LNCaP clone FGC (cell line): Measurements from ENCODE around the gene UBP1.
"Not testable (repeated sequence)": the region's sequence is repeated elsewhere in the genome, so short reads cannot be mapped to it uniquely, and the experiment has no call there.

Experiments
- DNase-seq: peaks from one replicate; pipeline ENCODE4 v3.0.0-alpha.2; 2011; ENCODE audit warnings: low read depth
- H3K4me3 ChIP-seq: 2 replicates; pipeline ENCODE4 v1.5.1; 2011; ENCODE audit warnings: mild to moderate bottlenecking, low read depth, low read length, control low read depth
- TF ChIP-seq, protein P1 (sequence below): IDR thresholded peaks from 2 replicates; pipeline ENCODE4 v1.5.1; 2012; ENCODE audit warnings: mild to moderate bottlenecking; ENCODE audit not compliant: control insufficient read depth, insufficient read depth; ENCODE audit errors: extremely low read depth

The UBP1 gene

DNA sequence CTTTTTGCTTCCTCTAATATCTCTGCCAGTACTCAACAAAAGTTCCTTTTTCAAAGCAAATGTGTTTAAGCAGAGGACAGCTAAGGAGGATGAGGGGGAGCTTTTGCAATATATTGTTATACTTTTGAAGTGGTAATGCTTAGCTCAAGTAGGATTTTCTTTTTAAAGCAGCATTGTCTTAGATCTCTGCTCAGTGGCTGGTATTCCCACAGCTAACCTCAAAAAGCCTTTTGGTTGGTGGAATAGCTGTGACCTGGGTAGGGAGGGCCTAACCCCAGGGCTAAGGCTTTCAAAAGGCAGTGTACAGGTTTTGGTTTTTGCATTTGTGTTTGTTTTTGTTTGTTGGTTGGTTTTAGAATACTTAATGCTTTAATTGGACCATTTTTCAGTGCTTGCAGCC lies 76.1 kb downstream of the UBP1 start:
- TF ChIP-seq, protein P1, sequence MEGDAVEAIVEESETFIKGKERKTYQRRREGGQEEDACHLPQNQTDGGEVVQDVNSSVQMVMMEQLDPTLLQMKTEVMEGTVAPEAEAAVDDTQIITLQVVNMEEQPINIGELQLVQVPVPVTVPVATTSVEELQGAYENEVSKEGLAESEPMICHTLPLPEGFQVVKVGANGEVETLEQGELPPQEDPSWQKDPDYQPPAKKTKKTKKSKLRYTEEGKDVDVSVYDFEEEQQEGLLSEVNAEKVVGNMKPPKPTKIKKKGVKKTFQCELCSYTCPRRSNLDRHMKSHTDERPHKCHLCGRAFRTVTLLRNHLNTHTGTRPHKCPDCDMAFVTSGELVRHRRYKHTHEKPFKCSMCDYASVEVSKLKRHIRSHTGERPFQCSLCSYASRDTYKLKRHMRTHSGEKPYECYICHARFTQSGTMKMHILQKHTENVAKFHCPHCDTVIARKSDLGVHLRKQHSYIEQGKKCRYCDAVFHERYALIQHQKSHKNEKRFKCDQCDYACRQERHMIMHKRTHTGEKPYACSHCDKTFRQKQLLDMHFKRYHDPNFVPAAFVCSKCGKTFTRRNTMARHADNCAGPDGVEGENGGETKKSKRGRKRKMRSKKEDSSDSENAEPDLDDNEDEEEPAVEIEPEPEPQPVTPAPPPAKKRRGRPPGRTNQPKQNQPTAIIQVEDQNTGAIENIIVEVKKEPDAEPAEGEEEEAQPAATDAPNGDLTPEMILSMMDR, result no peak
- H3K4me3 ChIP-seq, result no peak overlapping the region
- DNase-seq, result no peak

DNA sequence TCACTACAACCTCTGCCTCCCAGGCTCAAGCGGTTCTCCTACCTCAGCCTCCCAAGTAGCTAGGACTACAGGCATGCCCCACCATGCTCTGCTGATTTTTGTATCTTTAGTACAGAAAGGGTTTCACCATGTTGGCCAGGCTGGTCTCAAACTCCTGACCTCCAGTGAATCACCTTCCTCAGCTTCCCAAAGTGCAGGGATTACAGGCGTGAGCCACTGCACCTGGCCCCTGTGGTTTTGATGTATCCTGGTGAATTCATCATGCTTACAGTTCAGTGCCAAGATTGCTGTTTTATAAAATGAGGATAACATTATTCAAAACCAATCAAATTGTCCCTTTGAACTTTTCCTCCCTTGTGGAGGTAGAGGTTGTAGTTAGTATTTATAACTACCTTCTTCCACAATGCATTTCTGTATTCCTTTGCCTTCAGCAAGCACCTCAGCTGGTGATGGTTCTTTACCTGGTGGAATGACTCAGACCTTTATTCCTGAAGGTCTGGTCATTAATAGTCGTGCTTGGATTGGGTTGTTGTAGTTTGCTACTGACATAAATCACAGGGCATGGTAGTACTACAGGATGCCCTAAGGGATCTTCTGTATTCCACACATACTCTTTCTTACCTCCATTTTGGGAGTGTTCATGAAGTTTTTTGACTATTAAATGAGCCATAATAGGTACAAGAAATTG lies 76.9 kb downstream of the UBP1 start:
- no peak for DNase-seq
- no peak overlapping the region for H3K4me3 ChIP-seq
- TF ChIP-seq, protein P1, result no peak

DNA sequence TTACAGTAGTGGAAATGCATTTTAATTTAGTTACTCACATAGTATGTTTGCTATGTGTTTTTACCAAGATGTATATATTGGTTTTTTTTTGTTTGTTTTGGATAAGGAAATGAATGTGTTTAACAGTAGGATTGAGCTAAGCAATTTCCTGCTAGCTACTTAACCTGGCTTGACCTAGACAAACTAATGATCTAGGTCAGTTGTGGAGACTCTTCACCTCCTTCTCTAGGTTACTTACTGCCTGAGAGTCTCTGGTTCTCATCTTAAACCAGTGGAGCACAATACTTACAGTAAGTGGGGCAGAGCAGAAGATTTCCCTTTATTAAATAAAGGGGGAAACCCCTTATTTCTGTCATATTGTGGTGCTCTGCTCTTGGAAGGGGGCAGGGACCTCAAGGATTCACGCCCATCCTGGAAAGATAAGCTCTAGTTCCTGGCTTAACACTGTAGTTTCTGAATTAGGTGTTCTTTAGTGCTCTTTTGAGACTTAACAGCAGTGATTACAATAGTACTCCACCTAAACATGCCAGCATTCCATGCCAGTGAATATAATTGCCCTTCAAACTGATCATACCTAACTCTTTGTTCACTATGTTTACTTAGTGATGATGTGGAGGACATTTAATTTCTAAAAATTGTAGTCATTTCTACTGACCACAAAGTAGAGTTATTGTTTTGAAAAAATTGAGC lies 79.9 kb downstream of the UBP1 start:
- TF ChIP-seq, protein P1, result no peak
- peak; percentile 53 for DNase-seq
- no peak overlapping the region for H3K4me3 ChIP-seq

DNA sequence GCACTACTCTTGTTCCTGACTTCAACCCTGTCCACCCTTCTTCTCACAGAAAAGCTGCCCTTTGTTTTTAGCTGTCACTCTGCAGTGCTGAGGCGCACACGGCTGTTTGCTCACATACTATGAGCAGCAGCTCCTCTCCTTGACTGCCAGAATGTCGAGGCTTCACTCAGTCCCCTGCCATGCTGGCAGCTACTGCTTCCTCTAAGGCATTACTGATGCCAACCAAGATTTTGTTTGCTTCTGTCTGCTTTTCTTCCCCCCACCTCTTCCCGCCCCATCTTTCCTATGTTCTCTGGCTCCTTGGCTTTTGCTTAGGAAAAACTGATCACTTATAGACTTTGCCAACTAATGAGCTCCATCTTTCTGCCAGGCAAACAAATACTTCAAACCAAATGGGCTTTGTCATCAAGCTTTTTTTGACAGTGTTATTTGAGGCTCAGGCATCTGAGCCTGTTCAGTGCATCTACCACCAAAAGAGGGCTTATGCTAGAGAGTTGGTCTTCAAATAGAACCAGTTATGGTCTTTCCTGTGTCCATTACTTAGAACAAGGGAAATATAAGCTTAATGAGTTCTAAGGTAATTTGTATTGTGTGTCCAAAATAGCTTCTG lies 81.9 kb downstream of the UBP1 start:
- no peak overlapping the region for H3K4me3 ChIP-seq
- TF ChIP-seq, protein P1, result no peak
- no peak for DNase-seq

DNA sequence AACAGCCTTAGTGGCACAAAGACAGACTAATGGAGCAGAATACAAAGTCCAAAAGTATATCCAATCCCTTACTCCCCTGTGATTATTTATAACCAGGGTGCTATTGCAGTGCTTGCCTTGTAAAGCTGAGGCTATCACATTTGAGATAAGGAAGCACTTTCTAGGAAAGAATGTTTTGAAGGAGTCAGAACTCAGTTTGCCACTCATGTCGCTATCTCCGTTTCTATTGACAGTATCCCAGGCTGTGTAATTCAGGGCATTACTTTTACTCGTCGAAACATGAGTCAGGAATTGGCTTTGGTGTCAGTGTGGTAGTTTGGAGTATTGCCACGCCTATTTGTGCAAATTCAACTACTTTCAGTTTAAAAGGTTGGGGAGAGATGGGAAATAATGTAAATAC lies 84.6 kb downstream of the UBP1 start:
- TF ChIP-seq, protein P1, result no peak

DNA sequence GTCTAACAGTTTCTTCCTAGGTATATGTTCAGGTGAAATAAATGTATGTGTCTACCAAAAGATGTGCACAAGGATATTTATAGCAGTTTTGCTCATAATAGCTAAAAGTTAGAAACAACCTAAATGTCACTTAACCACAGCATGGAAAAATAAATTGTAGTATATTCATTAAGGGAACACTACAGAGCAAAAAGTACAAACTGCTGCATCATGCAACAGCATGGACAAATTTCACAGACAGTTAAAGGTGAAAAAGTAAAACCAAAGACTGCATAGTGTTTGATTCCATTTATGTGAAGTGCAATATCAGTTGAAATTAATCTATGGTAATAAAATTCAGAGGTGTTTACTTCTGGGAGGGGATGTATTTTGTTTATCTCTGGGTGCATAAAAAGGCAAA lies 100.4 kb downstream of the UBP1 start:
- TF ChIP-seq, protein P1, result no peak
- H3K4me3 ChIP-seq, result no peak overlapping the region
- DNase-seq, result no peak

More for the DNA sequence above, 84.6 kb downstream of the UBP1 start:
- no peak for DNase-seq
- no peak overlapping the region for H3K4me3 ChIP-seq

DNA sequence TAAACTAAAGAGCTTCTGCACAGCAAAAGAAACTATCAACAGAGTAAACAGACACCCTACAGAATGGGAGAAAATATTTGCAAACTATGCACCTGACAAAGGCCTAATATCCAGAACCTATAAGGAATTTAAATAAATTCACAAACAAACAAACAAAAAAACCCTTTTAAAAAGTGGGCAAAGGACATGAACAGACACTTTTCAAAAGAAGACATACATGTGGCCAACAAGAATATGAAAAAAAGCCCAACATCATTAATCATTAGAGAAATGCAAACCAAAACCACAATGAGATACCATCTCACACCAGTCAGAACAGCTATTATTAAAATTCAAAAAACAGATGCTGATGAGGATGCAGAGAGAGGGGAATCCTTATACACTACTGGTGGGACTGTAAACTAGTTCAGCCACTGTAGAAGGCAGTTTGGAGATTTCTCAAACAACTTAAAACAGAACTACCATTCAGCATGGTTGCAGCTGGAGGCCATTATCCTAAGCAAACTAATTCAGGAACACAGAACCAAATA lies 101.2 kb downstream of the UBP1 start:
- DNase-seq, H3K4me3 ChIP-seq: not testable (repeated sequence)
